Stimulated activated CD8-positive, alpha-beta memory T cell treated with anti-CD3 and anti-CD28 coated beads, Interleukin-2, amount 100 ng/mL, for 1 hour (primary cell): ENCODE data around the gene SPSB3.
A peak's percentile ranks its signal among the peaks of the same experiment; 100 is the strongest.

Source experiments
- DNase-seq, 2 donors: peaks; one replicate each; pipeline ENCODE4 v3.0.0-alpha.2; 2020; ENCODE audit warnings: low read depth in 2 of 2

SPSB3 gene

GRCh38 chr16:1775006-1775845 is 7.1 kb downstream of the SPSB3 start:
- no peak for DNase-seq

GRCh38 chr16:1774448-1774780 is 8.0 kb downstream of the SPSB3 start:
- no peak for DNase-seq

GRCh38 chr16:1773703-1774447 is 8.5 kb downstream of the SPSB3 start:
- DNase-seq, result no peak

- peak; percentile 54 to 65 for DNase-seq
Measured at GRCh38 chr16:1772908-1773702, 9.3 kb downstream of the SPSB3 start, which contains the start of gene MRPS34. TSS of gene MRPS34 (minus strand) at chr16:1773134. CDS start at chr16:1773119, 15 bp downstream.

- no peak for DNase-seq
Measured at GRCh38 chr16:1772362-1772907, 9.9 kb downstream of the SPSB3 start, which contains the start of gene EME2. TSS of gene EME2 (plus strand) at chr16:1772810. CDS start at chr16:1773228, 418 bp downstream.

GRCh38 chr16:1771864-1772361 is 10.5 kb downstream of the SPSB3 start:
- DNase-seq, result no peak

- DNase-seq, result peak; percentile 50 to 62
Measured at GRCh38 chr16:1771188-1771863, 11.0 kb downstream of the SPSB3 start, which contains the start of gene NME3. TSS of gene NME3 (minus strand) at chr16:1771543. CDS start at chr16:1771534, 9 bp downstream.

- no peak for DNase-seq
Measured at GRCh38 chr16:1770328-1771187, 11.8 kb downstream of the SPSB3 start.

- no peak for DNase-seq
Measured at GRCh38 chr16:1769402-1770300, 12.7 kb downstream of the SPSB3 start.

- DNase-seq, result no peak
Measured at GRCh38 chr16:1768767-1769401, 13.5 kb downstream of the SPSB3 start.

- DNase-seq, result no peak
Measured at GRCh38 chr16:1768061-1768766, 14.2 kb downstream of the SPSB3 start.

- no peak for DNase-seq
Measured at GRCh38 chr16:1767116-1767994, 15.0 kb downstream of the SPSB3 start.

GRCh38 chr16:1766701-1767100 is 15.7 kb downstream of the SPSB3 start:
- DNase-seq, result no peak

- DNase-seq, result no peak
Measured at GRCh38 chr16:1766231-1766630, 16.1 kb downstream of the SPSB3 start.

- DNase-seq, result no peak
Measured at GRCh38 chr16:1765826-1766225, 16.5 kb downstream of the SPSB3 start.

GRCh38 chr16:1764971-1765370 is 17.4 kb downstream of the SPSB3 start:
- DNase-seq, result no peak
